K562 (cell line): Measurements from ENCODE around the gene PMVK.

Experiments
- POLR2AphosphoS5 ChIP-seq: IDR thresholded peaks from 2 replicates; pipeline ENCODE4 v1.6.1; 2011; ENCODE audit warnings: mild to moderate bottlenecking, low read depth, low read length, moderate library complexity; ENCODE audit not compliant: control insufficient read depth, insufficient read depth
- RAD21 ChIP-seq, 2 experiments: fragments of 250-450 bp in 1 of 2; fragments of 450-650 bp in 1 of 2; sonication (Bioruptor Pico) in 1 of 2; formaldehyde crosslinking in 1 of 2; IDR thresholded peaks in 1 of 2; conservative IDR thresholded peaks in 1 of 2; 2 replicates each; pipeline versions ENCODE4 v1.4.0 to v1.8.0; 2020 to 2022; ENCODE audit warnings: mild to moderate bottlenecking in 2 of 2, moderate library complexity in 1 of 2
- TCF7L2 ChIP-seq: fragments of 150-350 bp; IDR thresholded peaks from 2 replicates; pipeline ENCODE4 v1.6.1; 2016; ENCODE audit warnings: low read depth, mild to moderate bottlenecking, low read length, moderate library complexity
- TF ChIP-seq, protein P1 (sequence below), 3 experiments: IDR thresholded peaks in 2 of 3; conservative IDR thresholded peaks in 1 of 3; 2 replicates each; pipeline ENCODE4 v1.5.1; 2011 to 2012; ENCODE audit warnings: low read length in 3 of 3, mild to moderate bottlenecking in 3 of 3, control low read depth in 2 of 3, improper control_type of control experiment in 1 of 3, inconsistent platforms in 1 of 3, low read depth in 1 of 3, mixed read lengths in 1 of 3, moderate library complexity in 1 of 3; ENCODE audit not compliant: insufficient read depth in 2 of 3

DNA sequence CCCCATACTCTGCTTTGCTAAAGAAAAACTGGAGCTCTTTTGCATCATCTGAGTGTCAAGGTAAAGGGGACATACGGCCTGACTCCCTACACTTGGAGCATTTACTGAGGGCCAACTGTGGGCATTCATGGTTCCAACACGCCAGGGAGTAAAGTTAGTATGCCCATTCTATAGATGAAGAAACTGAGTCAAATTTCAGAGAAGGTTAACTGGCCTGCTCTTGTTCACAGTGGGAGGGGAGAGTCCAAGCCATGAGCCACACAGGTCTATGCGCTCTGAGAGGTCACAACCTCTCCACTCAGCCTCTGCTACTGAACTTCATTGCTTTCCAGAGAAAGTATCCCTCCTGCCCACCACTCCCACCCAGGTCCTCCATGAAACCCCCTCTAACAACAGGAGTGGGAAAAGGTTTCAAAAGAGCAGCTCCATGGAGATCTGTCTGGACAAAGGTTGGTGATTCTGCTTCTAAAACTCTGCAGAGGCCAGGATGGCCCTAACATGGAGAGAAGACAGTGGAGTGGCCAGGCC, 59.6 kb downstream of the PMVK start:
- TF ChIP-seq TCF7L2 (no peak), RAD21 (CRISPR knock-in tag; conservative IDR thresholded peaks at IDR 0.05 in 1 of 2, IDR thresholded peaks at IDR 0.05 in 1 of 2) (no peak), POLR2AphosphoS5 (no peak)
- TF ChIP-seq, protein P1, sequence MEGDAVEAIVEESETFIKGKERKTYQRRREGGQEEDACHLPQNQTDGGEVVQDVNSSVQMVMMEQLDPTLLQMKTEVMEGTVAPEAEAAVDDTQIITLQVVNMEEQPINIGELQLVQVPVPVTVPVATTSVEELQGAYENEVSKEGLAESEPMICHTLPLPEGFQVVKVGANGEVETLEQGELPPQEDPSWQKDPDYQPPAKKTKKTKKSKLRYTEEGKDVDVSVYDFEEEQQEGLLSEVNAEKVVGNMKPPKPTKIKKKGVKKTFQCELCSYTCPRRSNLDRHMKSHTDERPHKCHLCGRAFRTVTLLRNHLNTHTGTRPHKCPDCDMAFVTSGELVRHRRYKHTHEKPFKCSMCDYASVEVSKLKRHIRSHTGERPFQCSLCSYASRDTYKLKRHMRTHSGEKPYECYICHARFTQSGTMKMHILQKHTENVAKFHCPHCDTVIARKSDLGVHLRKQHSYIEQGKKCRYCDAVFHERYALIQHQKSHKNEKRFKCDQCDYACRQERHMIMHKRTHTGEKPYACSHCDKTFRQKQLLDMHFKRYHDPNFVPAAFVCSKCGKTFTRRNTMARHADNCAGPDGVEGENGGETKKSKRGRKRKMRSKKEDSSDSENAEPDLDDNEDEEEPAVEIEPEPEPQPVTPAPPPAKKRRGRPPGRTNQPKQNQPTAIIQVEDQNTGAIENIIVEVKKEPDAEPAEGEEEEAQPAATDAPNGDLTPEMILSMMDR (IDR thresholded peaks at IDR 0.05 in 2 of 3, conservative IDR thresholded peaks at IDR 0.05 in 1 of 3; ENCODE audit: insufficient read depth in 2 of 3, low read depth in 1 of 3, low read length in 3 of 3), result no peak
